HG03039 (cell line): ENCODE results near the gene FLAD1.
"Not testable (repeated sequence)": the region's sequence is repeated elsewhere in the genome, so short reads cannot be mapped to it uniquely, and the experiment has no call there.

Experiments
- ATAC-seq: cut with Tn5 transposase; IDR thresholded peaks from one replicate; pipeline ENCODE4 v1.9.1; 2021; ENCODE audit warnings: mild to moderate bottlenecking, moderate library complexity; ENCODE audit not compliant: unreplicated experiment

FLAD1 gene

DNA sequence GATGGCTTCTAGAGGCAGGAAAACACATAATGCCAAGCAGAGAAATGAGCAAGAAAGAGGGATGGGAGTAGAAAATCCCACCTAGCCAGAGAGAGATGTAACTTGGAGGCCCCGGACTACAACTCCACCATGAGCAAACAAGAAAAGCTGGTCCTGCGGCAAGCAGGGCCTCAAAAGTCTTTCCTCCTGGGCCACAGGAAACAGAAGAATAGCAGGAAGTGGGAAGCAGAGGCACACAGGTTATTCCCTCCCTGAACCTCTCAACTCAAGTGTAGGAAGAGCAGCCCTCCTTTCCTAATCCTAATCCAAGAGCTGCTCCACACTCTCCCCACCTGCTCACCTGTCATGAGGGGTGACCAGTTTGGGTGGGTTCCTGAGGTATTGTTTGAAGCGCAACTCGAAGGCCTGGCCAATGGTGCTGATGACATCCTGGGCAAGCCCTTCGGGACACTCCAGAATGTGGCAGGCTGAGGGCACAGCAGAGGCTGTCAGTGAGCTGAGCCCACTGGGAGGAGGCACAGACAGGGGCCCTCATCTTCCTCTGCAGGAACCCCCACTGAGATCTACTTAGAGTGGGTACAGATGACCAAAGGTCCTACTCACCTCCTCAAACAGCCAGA lies 15.7 kb upstream of the FLAD1 start:
- no peak for ATAC-seq

DNA sequence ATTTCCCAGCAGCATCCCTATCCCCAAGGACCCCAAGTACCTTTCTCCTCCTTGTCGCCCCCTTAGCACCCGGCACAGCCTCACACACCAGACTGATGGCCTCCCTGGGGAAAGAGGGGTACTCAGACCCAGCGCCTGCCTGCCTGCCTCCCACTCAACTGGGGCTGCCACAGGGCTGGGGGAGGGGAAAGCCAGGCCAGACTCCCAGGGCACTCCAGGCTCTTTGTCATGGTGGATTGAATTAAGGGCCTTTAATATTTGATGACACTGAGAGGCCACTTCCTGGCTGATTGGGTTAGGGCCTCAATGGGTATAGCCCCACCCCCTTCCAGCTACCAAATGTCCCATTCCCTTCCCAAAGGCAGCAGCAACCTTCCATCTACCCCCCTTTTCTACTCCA lies 14.4 kb upstream of the FLAD1 start:
- ATAC-seq: no peak

DNA sequence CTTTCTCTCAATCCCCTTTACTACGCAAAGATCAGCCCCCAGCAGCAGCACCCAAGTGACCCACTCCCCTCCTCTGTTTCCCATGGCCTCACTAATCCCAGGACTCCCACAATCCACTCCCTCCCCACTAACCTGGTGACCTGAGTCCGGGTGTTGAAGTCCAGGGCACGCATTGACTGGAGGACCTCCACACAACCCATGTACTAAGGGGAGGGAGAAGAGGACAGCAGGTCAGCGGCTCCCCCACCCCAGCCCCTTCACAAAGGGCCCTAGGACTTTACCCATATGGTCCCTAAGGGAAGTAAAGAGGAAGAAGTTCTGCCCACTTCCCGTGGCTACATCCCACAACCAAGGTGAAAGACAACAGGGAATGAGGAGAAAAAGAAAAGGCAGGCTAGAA lies 13.9 kb upstream of the FLAD1 start:
- ATAC-seq: no peak

DNA sequence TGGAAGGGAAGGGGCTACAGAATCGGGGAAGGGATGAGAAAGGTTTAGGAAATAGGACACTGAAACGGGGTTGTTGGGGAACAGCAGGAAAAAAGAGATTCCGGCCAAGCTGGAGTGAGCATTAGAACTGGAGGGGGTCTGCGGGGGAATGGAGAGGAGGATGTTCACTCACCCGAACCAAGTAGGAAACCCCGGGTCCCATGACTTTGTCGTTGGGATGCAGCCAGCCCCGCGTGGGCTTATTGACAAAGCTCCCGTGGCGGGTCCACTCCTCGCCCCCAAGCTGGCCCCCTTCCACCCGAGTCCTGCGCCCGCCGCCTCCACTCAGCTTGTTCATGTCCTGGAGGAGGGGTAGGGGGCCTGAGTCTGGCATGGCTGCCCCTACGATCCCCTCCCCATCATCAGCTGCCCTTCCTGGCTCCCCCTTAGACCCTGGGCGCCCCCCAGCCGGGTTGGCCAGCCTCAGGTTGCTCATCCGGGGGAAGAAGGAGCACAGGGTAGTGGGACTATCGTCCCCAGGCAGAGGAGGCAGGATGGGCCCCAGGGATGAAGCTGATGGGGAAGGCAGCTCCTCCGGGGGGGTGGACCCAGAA lies 13.2 kb upstream of the FLAD1 start:
- no peak for ATAC-seq

DNA sequence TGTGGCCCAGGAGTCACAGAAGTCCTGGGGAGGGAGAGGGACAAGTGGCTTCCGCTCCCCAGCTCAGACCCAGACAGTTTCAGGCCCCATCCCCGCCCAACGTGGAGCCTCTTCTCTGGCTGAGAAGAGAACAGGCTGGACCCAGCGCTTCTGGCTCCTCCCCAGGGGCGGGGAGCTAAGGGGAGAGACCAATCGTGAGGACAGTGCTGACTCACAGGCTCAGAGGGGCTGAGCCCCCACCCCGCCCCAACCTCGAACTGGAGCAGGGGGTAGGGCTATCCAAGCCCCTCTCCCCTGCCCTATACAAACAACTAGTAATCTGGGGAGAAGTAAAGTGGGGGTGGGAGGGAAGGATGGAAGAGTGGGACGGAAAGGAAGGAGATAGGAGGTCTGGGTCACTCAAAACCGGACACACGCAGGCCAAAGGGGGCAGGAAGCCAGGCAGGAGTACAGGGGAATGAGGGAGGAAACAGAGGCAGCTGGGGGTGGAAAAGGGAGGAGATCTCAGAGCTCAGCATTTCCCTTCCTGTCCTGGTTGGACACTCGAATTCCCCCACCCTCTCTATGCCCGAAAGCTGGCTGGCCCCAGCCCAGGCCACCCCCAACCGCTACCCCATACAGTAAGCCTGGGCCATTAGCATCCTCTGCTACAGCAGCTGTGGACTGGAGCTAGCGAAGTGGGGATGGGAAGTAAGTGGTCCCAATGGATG lies 12.4 kb upstream of the FLAD1 start, which contains the start of gene SHC1:
SHC1 (minus strand) TSS at position 117 of the 710 bp plus-strand sequence. CDS start 221 bp downstream, outside the sequence.
- ATAC-seq: no peak

DNA sequence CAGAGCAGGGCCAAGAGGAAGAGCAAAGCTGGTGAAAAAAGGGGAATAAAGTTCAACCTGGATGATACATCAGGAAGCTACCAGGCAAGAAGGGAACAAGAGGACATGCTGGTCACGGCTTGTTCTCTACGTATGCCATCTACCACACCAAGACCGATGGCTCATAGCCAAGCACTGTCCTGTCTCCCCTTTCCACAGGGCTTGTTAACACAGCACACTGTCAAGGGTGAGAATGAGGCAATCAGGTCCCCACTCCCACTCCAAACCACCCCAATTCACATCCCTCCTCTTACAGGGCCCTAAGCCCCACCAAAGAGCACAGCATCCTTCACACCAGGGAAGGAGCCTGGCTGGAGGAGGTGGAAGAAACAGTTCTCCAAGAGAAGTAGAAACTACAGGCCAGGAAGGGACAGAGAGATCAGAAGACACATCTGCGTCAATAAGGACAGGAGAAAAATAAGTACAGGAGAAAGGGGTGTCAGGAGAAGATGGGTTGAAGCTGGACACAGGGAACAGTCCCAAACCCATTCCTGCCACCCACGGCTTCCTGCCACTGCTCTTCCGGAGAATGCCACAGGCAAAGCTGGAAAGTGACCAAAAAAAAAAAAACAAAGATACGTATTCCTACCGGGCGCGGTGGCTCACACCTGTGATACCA lies 11.7 kb upstream of the FLAD1 start:
- ATAC-seq: no peak

DNA sequence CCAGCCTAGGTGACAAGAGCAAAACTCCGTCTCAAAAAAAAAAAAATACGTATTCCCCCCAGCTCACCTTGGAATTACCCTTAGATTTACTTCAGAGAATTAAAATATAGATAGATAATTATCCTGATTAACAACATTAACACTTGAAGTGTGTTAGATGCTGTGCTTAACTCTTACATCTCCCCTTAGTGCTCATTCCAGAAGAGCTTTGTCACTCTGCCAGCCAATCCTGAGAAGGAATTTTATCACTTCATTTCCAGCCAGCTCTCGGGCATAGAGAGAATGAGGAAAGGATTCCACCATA lies 11.0 kb upstream of the FLAD1 start:
- no peak for ATAC-seq

DNA sequence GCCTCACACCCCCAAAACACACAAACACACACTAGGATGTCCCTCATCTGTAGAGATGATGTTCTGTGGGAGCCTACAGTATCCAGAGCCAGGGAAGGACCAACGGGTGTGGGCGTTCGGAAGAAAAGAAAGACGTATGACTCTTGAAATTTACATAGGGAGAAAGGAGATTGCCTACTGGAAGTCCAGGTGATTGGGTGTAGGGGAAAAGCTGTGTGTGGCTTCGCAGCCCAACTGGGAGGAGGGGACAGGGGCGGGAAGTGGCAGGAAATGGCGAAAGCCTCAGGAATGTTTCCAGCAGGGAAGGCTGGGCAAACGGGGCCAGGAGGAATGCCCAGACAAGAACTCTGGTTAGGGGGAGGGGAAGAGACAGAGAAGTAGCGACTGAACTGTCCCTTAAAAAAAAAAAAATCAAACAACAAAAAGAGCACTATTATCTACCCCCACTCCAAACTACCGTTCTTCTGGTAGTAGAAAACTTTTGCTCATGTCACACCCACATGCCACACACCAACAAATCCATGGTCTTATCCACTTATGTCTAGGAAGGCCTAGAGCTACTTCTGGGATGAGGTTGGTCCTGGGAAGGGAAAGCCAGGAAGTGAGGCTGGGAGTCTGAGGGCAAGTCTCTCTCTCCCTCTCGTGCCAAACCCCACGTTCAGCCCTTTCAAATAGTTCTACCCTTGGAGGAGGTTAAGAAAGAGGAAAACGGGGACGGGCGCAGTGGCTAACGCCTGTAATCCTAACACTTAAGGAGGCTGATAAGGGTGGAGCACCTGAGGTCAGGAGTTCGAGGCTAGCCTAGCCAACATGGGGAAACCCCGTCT lies 10.4 kb upstream of the FLAD1 start:
- no peak for ATAC-seq

DNA sequence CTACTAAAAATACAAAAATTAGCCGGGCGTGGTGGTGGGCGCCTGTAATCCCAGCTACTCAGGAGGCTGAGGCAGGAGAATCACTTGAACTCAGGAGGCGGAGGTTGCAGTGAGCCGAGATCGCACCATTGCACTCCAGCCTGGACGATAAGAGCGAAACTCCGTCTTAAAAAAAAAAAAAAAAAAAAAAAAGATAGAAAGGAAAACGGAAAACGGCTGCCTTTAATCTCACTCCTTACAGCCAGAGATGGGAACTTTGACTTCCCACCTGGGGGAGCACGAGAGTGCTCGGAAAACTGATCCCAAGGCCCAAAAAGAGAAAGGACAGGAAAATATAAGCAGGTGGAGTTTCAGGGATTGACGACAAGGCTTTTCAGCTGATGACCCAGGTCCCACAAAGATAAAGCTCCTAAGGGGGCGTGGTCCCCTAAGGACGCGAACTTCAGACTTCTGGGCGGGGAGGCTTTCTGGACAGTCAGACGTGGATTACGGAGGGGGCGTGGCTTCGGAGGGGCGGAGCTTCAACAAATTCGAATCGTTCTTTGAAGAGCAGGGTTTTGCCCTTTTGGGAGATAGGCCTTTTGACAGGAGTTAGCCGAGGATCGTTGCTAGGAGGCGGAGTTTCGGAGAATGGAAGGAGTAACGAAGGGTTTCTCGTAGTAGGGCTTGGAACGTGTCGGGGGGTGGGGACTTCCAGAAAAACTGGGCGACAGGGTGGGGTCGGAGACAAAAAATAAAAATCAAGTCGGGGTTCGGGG lies 9.6 kb upstream of the FLAD1 start:
- ATAC-seq: peak; percentile 22

DNA sequence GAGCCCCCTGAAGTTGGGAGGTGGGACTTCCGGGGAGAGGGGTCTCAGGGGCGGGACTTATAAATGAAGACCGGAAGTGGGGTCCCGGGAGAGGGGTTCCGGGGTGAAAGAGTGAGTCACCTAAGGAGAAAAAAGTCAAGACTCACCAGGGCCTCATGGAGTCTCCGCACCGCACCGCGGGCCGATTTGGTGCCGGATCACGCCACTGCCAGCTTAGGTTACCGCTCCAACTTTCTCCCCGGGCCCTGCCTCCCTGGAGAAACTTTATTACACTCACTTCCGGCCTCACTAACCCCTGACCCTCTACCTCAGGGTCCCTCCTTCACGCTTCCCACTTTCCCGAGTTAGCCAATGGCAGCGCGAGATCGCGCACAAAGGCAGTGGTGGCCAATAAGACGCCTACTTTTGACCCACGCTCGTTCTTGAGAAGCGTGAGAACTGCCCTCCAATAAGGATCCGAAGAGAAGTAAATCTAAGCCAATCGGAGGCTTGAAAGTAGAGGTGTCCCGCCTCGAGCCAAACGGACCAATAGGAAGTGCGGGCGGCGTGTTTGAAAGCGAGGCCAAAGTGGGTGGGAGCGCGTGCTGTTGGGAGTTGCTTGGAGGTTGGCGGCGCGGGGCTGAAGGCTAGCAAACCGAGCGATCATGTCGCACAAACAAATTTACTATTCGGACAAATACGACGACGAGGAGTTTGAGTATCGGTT lies 8.9 kb upstream of the FLAD1 start, which contains the start of gene CKS1B:
CKS1B (plus strand) TSS at position 580 of the 706 bp plus-strand sequence; CDS start at position 645, 65 bp downstream.
- ATAC-seq: peak; percentile 68

DNA sequence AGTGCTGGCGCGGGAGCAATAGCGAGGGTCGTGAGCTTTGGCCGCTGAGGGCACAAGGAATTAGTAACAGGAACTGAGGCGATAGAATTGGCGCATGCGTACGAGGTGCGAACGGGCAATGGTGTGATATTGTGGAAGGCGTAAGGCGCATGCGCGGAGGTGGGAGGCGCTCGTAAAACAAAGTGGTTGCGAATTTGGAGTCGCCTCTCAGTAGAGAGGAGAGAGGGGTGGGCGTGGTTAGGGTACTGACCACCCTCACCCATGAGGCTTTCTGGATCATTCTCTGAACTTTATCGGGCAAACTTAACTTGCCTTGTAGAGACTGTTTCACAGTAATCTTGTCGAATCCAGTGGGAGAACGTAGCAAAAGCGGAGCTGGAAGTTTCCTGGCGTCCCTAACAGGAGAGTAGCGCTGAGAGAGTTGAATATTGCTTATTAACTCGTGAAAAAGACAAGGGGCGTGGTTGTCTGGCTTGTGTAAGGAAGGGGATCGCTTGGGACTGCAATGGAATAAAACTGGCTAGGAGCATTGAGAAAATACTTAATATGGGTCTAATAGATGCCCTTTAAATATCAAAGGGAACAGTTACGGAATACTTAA lies 8.2 kb upstream of the FLAD1 start:
- ATAC-seq: peak; percentile 36

DNA sequence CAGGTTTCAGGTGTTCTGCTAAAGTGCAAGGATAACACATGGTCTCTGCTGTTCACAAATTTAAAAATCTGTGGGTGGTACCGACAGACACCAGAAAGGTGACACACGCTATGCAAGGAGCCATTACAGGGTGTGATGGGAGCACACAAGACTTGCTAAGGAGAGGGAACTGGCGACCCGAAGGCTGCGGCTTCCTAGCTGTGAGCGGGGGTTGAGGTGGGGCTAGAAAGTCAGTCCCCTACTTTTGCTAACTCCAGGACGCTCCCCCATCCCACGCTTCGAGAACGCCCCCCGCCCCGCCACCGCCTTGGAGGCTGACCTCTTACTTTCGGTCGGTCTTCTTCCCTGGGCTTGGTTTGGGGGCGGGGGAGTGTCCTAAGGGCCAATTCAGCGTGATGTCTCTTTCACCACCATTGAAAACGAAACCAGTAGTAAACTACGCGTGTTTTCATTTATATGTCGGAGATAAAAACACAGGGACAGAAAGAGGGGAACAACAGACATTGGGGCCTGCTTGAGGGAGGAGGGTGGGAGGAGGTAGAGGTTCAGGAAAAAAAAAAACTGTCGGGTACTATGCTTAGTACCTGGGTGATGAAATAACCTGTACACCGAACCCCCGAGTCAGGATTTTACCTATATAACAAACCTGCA lies 7.6 kb upstream of the FLAD1 start:
- ATAC-seq: no peak

DNA sequence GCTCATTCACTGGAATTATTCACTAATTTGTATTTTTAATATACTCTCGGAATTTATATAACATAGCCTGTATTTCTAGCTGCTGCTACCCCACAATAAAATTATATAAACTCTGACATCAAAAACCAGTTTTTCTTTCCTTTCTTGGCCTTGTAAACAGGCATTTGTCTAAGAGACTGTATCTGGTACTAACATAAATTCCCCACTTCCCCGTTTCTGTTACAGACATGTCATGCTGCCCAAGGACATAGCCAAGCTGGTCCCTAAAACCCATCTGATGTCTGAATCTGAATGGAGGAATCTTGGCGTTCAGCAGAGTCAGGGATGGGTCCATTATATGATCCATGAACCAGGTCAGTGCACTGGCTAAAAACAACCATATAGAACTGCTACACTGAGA lies 5.4 kb upstream of the FLAD1 start:
- not testable (repeated sequence) for ATAC-seq

DNA sequence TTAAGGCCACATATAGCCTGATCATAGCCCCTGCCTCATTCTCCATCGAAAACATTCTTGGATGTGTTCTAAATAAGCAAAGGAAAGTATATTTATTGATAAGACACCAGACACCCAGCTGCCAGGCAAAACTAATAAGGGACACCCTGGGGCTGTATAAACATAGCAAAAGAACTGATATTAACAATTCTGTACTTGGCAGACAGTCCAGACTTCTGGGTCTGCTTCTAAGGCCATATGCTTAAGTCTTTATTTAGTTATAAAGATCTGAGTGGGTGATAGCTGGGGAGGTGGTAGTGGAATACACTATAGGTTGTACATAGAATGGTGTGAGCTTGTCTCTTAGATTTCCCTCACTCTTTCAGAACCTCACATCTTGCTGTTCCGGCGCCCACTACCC lies 4.8 kb upstream of the FLAD1 start:
- ATAC-seq: no peak

DNA sequence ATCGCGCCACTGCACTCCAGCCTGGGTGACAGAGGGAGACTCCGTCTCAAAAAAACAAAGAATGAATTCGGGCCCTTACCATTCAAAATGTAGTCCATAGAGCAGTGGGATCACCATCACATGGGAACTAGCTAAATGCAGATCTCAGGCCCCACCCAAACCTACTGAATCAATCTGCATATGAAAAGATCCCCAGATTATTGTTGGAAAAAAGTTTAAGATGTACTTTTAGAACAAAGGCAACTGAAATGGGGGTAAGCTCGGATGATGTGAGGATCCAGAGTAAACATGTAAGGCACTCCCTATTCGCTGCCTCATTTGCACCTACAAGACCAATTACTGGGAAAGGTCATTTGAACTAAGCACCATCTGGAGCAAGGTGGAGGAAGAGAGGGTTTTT lies 803 bp upstream of the FLAD1 start:
- ATAC-seq: no peak

DNA sequence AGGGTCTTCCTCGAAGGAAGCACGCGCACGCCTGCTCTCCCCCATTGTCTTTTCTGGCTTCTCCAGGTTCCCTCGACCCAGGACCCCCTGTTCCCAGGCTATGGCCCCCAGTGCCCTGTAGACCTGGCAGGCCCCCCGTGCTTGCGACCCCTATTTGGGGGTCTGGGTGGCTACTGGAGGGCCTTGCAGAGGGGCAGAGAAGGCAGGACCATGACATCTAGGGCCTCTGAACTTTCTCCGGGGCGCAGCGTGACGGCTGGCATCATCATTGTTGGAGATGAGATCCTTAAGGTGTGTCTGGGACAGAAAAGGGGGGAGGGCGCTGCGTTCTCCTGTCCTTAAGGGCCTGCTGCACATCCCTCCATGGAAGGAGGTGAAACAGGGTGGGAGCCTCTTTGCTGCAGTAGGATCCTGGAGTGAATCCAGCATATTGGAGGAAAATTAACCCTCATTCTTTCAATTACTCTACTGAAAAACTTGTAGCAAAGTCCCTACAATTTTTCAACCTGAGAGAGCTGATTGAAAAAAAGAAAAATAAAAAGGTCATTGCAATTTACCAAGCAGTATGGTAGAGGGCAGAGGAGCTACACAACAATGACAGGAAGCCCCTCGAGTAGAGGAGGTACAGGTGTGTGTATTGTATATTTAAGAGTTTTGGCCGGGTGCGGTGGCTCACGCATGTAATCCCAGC lies 777 bp downstream of the FLAD1 start:
- no peak for ATAC-seq

DNA sequence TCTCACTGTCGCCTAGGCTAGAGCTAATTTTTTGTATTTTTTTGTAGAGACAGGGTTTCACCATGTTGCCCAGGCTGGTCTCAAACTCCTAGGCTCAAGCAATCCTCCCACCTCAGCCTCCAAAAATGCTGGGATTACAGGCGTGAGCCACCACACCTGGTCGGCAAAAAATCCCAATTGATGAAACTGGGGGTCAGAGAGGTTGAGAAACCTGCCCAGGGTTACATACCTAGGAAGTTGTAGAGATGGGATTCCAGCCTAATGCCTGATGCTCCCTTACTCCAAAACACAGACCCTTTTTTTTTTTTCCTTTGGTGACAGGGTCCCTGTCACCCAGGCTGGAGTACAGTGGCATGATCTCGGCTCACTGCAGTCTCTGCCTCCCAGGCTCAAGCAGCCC lies 3.6 kb downstream of the FLAD1 start:
- ATAC-seq: not testable (repeated sequence)

DNA sequence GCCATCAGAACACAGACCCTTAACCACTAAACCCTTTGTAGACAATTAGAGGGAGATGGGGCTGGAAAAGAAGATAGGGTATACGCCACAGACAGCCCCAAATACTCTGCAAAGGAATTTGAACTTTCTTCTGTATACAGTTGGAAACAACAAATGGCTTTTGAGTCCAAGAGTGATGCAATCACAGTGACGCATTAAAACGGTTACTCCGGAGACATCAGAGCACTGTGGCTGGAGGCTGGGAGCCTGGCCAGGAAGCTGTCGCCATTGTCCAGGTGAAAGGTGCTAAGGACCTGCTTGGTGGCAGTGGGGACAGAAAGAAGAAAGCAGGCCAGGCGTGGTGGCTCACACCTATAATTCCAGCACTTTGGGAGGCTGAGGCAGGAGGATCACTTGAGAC lies 4.2 kb downstream of the FLAD1 start:
- ATAC-seq: no peak
